ENCODE results near the gene GDF10. TPM values are rescaled to one million over a fixed set of nuclear protein-coding genes. Genes with fewer than 3 reads are reported as not detected.

Gene GDF10
- total RNA-seq, 3 donors from 2014 or later (not counting 1 experiment from before 2014, with no cell fraction given), result not detected

GRCh38 chr10:47325303-47326291 lies 25.6 kb downstream of the GDF10 start:
- WGBS (ENCODE audit: insufficient coverage), result 93% methylated on average over 28 of the region's 30 CpGs
- intact Hi-C loops (cut with micrococcal nuclease), result no loop called here
- Histone ChIP-seq H3K4me3 (ENCODE audit: low read length) (no peak overlapping the region), H3K27me3 (ENCODE audit: control insufficient read depth, insufficient read depth, low read length) (no peaks in the 10 kb centered on the region), H3K4me1 (ENCODE audit: control insufficient read depth, insufficient read depth, low read length) (no peaks in the 10 kb centered on the region), H3K27ac (ENCODE audit: low read length) (no peak overlapping the region), H3K9me3 (ENCODE audit: control insufficient read depth, insufficient read depth, low read length) (no peaks in the 10 kb centered on the region), H3K36me3 (ENCODE audit: control insufficient read depth, insufficient read depth, low read length) (no peaks in the 10 kb centered on the region)
- Mint-ChIP-seq H3K4me1 (peaks cover 0 to 12% of the 10 kb centered on the region in 2 donors), H3K9me3 (peaks cover 0 to 2% of the 10 kb centered on the region in 2 donors), H3K36me3 (no peaks in the 10 kb centered on the region), H3K4me3 (no peak overlapping the region), H3K27me3 (ENCODE audit: low read depth in 2 of 2) (no peaks in the 10 kb centered on the region), H3K27ac (no peak overlapping the region)
- no peak for ATAC-seq
- TF ChIP-seq CTCF (IDR thresholded peaks at IDR 0.05), result no peak
- no peak for DNase-seq

- DNase-seq, result no peak
- intact Hi-C loops (cut with micrococcal nuclease), result no loop called here
- Histone ChIP-seq H3K36me3 (ENCODE audit: control insufficient read depth, insufficient read depth, low read length) (no peaks in the 10 kb centered on the region), H3K27ac (ENCODE audit: low read length) (no peak overlapping the region), H3K27me3 (ENCODE audit: control insufficient read depth, insufficient read depth, low read length) (no peaks in the 10 kb centered on the region), H3K4me3 (ENCODE audit: low read length) (no peak overlapping the region), H3K4me1 (ENCODE audit: control insufficient read depth, insufficient read depth, low read length) (no peaks in the 10 kb centered on the region), H3K9me3 (ENCODE audit: control insufficient read depth, insufficient read depth, low read length) (no peaks in the 10 kb centered on the region)
- Mint-ChIP-seq H3K9me3 (peaks cover 0 to 2% of the 10 kb centered on the region in 2 donors), H3K4me1 (peaks cover 0 to 12% of the 10 kb centered on the region in 2 donors), H3K27me3 (ENCODE audit: low read depth in 2 of 2) (no peaks in the 10 kb centered on the region), H3K27ac (no peak overlapping the region), H3K4me3 (no peak overlapping the region), H3K36me3 (no peaks in the 10 kb centered on the region)
- TF ChIP-seq CTCF (IDR thresholded peaks at IDR 0.05), result no peak
- ATAC-seq, result no peak
- 84% methylated on average over 5 of the region's 5 CpGs for WGBS (ENCODE audit: insufficient coverage)
Observed at GRCh38 chr10:47326306-47326926, 26.4 kb downstream of the GDF10 start.

- H3K36me3 ChIP-seq (ENCODE audit: control insufficient read depth, insufficient read depth, low read length), result no peaks in the 10 kb centered on the region
- H3K9me3 Mint-ChIP-seq, result peaks cover 0 to 2% of the 10 kb centered on the region in 2 donors
- no peak for DNase-seq
- no peaks in the 10 kb centered on the region for H3K27me3 ChIP-seq (ENCODE audit: control insufficient read depth, insufficient read depth, low read length)
- TF ChIP-seq CTCF (IDR thresholded peaks at IDR 0.05), result no peak
- no peaks in the 10 kb centered on the region for H3K9me3 ChIP-seq (ENCODE audit: control insufficient read depth, insufficient read depth, low read length)
- no peaks in the 10 kb centered on the region for H3K4me1 ChIP-seq (ENCODE audit: control insufficient read depth, insufficient read depth, low read length)
- H3K27ac Mint-ChIP-seq, result no peak overlapping the region
- peaks cover 0 to 12% of the 10 kb centered on the region in 2 donors for H3K4me1 Mint-ChIP-seq
- intact Hi-C loops (cut with micrococcal nuclease), result no loop called here
- 88% methylated on average over 11 of the region's 11 CpGs for WGBS (ENCODE audit: insufficient coverage)
- H3K27ac ChIP-seq (ENCODE audit: low read length), result no peak overlapping the region
- no peak for ATAC-seq
- H3K27me3 Mint-ChIP-seq (ENCODE audit: low read depth in 2 of 2), result no peaks in the 10 kb centered on the region
- no peak overlapping the region for H3K4me3 ChIP-seq (ENCODE audit: low read length)
- no peak overlapping the region for H3K4me3 Mint-ChIP-seq
- no peaks in the 10 kb centered on the region for H3K36me3 Mint-ChIP-seq
Observed at GRCh38 chr10:47326927-47327330, 26.9 kb downstream of the GDF10 start.
